Right cardiac atrium (tissue), 5 donors: Measurements from ENCODE around the gene ULK4. TPM values are rescaled to one million over a fixed set of nuclear protein-coding genes. Genes with fewer than 3 reads are reported as not detected.
"Not testable (repeated sequence)": the region's sequence is repeated elsewhere in the genome, so short reads cannot be mapped to it uniquely, and the experiment has no call there.

Experiments
- ATAC-seq, 2 donors: fragments of 200-7000 bp; cut with Tn5 transposase; one replicate each; pipeline versions ENCODE4 v1.8.0 to v1.9.1; 2020; ENCODE audit warnings: moderate library complexity in 2 of 2, mild to moderate bottlenecking in 1 of 2
- DNase-seq, 3 donors: peaks; one replicate each; pipeline ENCODE4 v3.0.0-alpha.2; 2020
- H3K27ac ChIP-seq: one replicate; pipeline ENCODE4 v1.5.1; 2013; ENCODE audit warnings: mild to moderate bottlenecking, low read length, control low read depth, moderate library complexity
- H3K27me3 ChIP-seq: one replicate; pipeline ENCODE4 v1.6.1; 2013; ENCODE audit not compliant: control insufficient read depth, insufficient read depth
- H3K4me1 ChIP-seq: one replicate; pipeline ENCODE4 v1.6.1; 2013; ENCODE audit warnings: low read length; ENCODE audit not compliant: control insufficient read depth, insufficient read depth
- H3K4me3 ChIP-seq: one replicate; pipeline ENCODE4 v1.5.1; 2013; ENCODE audit warnings: low read length, control low read depth
- H3K9me3 ChIP-seq: one replicate; pipeline ENCODE4 v1.6.1; 2013; ENCODE audit warnings: low read length; ENCODE audit not compliant: control insufficient read depth
- WGBS: extraction: QIAGEN DNeasy Blood & Tissue Kit; methylation state at CpG from one replicate; pipeline ENCODE4 v1.1.7; 2013; 5-methylcytosine and 5-hydroxymethylcytosine counted together
- intact Hi-C, 4 donors: fragments of 100-400 bp; cut with DNase I; formaldehyde crosslinking; loops; one replicate each; pipeline versions ENCODE4 v1.11.0 to v1.14.0; 2022 to 2023
- polyA plus RNA-seq: library from polyadenylated mRNA; stranded (reverse); fragments of 200-250 nt; gene quantifications from one replicate; pipeline ENCODE4 v1.2.3, GENCODE V29; 2013
- total RNA-seq, 4 donors: library from RNA; stranded (reverse); fragmentation: NEBNext Ultra II Directional; extraction: Animal tissue kit (Norgen Biotek cat#: 25700); gene quantifications; one replicate each; pipeline ENCODE4 v1.2.1, GENCODE V29; 2021
- donor health status: healthy with polysubstance abuse.
- donor health status: DM: no; HTN: yes; CAD: no.
- donor health status: DM: no; HTN: no; CAD: no.
- donor health status: DM: no; HTN: yes; CAD: no; lungs with severe emphysema.
- donor health status: DM: yes; HTN: yes; CAD: no.

ULK4 gene
- total and polyA plus RNA-seq, 5 donors: 13.8 to 22.4 (median 18.0) TPM

DNA sequence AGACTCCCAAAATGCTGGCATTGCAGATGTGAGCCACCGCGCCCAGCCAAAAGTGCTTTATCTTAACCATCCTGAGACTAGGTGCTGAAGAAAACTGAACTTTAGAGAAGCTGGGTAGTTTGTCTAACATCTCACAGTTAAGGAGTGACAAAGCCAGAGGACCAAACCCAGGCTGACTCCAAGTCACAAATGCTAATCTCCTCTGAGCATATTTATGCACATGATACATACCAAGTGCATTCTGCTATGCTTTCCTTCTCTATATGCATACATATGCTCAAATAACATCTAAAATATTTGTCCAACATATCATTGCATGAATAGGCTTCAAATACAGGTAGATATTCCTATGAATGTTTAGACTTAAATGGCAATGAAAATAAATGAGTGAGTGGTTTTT lies 505.7 kb downstream of the ULK4 start:
- H3K27me3 ChIP-seq: no peaks in the 10 kb centered on the region
- 97% methylated on average over 2 of the region's 2 CpGs for WGBS
- H3K4me3 ChIP-seq: no peak overlapping the region
- no peaks in the 10 kb centered on the region for H3K4me1 ChIP-seq
- intact Hi-C loops: no loop called here
- H3K9me3 ChIP-seq: no peaks in the 10 kb centered on the region
- no peak for DNase-seq
- H3K27ac ChIP-seq: no peak overlapping the region
- ATAC-seq: no peak

GRCh38 chr3:41453618-41454017 lies 508.3 kb downstream of the ULK4 start:
- not testable (repeated sequence) for ATAC-seq

DNA sequence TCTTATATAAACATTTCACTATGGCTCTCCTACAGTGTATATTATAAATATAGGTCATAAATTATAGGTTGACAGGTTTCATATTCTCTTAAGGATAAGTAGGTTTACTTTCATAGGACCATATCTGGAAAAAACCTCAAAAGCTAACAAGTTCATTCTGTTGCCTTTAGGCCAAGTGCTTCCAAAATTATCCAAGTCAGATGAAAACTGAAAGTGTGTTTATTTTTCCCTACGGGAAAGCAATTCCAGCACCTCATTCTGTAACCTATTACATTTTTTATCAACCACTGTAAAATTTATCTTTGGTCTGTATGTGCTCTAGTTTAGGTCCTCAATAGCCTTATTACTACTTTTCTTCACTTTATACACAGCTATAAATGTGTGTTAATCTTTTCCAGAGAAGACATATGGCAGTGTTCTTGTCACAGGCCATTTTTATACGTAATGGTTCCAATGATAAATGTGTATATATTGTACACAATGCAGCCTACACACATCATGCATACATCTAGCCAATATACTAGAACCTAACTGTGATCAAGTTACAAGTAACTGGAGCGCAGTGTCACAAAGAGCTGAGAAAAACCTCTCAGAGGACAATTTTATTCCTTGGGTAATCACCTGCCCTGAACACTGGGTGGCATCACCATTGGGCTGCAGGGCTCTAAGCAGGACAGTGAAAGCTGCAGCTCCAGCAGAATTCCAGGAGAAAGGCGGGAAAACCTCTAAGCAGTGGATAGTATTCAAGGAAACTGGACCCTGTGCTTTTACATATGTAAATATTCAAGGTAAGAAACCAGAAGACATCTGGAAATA lies 511.3 kb downstream of the ULK4 start:
- H3K27me3 ChIP-seq: no peaks in the 10 kb centered on the region
- H3K27ac ChIP-seq: no peak overlapping the region
- no peaks in the 10 kb centered on the region for H3K4me1 ChIP-seq
- no peaks in the 10 kb centered on the region for H3K9me3 ChIP-seq
- intact Hi-C loops: no loop called here
- WGBS: 90% methylated on average over 4 of the region's 4 CpGs
- no peak for ATAC-seq
- no peak for DNase-seq
- no peak overlapping the region for H3K4me3 ChIP-seq

More at GRCh38 chr3:41453618-41454017, 508.3 kb downstream of the ULK4 start:
- H3K4me1 ChIP-seq, intact Hi-C loops, H3K27ac ChIP-seq, H3K4me3 ChIP-seq, H3K27me3 ChIP-seq, H3K9me3 ChIP-seq, DNase-seq: not testable (repeated sequence)
- 97% methylated on average over 1 of the region's 1 CpG for WGBS

DNA sequence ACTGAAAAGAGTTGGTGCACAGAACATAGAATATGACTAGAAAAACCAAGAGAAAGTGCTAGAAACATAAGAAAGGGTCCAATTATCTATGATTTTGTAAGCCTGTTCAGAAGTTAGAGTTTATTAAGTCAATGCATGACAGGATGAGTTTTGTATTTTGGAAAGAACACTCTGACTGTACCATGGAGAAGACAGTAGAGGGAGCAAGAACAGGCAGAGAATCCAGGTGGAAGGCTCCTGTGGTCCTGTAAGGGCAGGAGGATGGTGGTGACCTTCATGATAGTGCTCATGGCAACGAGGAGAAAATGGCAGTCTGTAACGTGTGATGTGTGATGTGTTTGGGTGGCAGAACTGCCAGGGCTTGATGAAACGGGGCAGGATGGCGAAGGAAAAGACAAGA lies 513.5 kb downstream of the ULK4 start:
- intact Hi-C loops: no loop called here
- no peak for ATAC-seq
- WGBS: 68% methylated on average over 4 of the region's 4 CpGs

DNA sequence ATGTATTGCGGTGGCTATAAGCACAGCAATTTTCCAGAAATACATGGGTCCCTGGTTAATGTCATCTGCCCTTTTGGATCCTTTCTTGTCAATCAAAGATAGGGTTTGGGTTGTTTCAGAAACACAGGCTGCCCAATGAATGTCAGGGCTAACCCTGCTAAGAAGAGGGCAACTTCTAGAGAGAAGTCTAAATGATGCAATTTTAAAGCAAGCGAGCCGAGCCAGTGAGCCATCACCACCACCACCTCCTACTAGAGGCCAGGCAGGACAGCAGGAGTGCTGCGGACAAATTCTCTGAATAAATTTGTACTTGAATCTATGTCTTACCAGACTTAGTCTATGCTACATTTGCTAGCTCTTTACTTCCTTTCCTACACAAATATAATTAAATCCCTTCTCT lies 514.2 kb downstream of the ULK4 start:
- Histone ChIP-seq H3K4me1 (no peaks in the 10 kb centered on the region), H3K27ac (no peak overlapping the region), H3K9me3 (no peaks in the 10 kb centered on the region), H3K27me3 (no peaks in the 10 kb centered on the region), H3K4me3 (no peak overlapping the region)
- ATAC-seq: no peak
- intact Hi-C loops: no loop called here
- WGBS: 98% methylated on average over 4 of the region's 4 CpGs
- DNase-seq: no peak

More for the DNA sequence above, 513.5 kb downstream of the ULK4 start:
- Histone ChIP-seq H3K27ac (no peak overlapping the region), H3K27me3 (no peaks in the 10 kb centered on the region), H3K4me3 (no peak overlapping the region), H3K4me1 (no peaks in the 10 kb centered on the region), H3K9me3 (no peaks in the 10 kb centered on the region)
- DNase-seq: no peak

- H3K27me3 ChIP-seq, H3K9me3 ChIP-seq, intact Hi-C loops, DNase-seq, H3K4me3 ChIP-seq, H3K27ac ChIP-seq, ATAC-seq, H3K4me1 ChIP-seq: not testable (repeated sequence)
- 100% methylated on average over 2 of the region's 3 CpGs for WGBS
These were observed 515.6 kb downstream of the ULK4 start for GRCh38 chr3:41446316-41446715.

DNA sequence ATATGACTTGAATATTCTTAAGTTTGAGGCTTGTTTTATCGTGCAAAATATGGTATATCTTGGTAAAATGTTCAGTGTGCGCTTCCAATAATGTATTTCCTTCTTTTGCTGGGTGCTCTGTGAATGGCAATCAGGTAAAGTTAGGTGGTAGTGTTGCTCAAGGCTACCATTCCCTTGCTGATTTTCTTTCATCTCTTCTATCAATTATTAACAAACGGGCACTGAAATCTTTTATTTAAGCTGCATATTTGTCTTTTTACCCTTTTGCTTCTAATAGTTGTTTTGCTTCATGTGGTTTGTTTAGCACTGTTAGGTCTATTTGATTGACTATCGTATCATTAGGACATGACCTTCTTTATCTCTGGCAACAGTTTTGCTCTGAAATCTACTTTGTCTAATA lies 520.3 kb downstream of the ULK4 start:
- 93% methylated on average over 4 of the region's 4 CpGs for WGBS
- intact Hi-C loops: no loop called here
- ATAC-seq: no peak

DNA sequence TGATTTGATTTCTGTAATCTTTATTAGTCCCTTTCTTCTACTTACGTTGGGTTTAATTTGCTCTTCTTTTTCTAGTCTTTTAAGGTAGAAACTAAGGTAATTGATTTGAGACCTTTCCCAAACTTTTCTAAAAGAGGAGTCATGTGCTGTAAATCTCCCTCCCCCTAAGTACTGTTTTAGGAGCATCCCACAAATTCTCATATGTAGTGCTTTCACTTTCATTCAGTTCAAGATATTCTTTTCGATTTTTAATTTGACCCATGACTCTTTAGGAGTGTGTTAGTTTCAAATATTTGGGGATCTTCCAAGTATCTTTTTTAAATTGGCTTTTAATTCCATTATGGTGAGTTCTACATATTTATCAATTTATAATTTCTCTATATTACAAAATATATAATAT lies 520.8 kb downstream of the ULK4 start:
- Histone ChIP-seq H3K4me1 (no peaks in the 10 kb centered on the region), H3K4me3 (no peak overlapping the region), H3K9me3 (no peaks in the 10 kb centered on the region), H3K27ac (no peak overlapping the region), H3K27me3 (no peaks in the 10 kb centered on the region)
- intact Hi-C loops: no loop called here
- ATAC-seq: no peak
- DNase-seq: no peak
- WGBS: 93% methylated on average over 2 of the region's 2 CpGs

More for the DNA sequence above, 520.3 kb downstream of the ULK4 start:
- no peaks in the 10 kb centered on the region for H3K9me3 ChIP-seq
- no peak overlapping the region for H3K27ac ChIP-seq
- no peak overlapping the region for H3K4me3 ChIP-seq
- no peaks in the 10 kb centered on the region for H3K27me3 ChIP-seq
- DNase-seq: no peak
- H3K4me1 ChIP-seq: no peaks in the 10 kb centered on the region

DNA sequence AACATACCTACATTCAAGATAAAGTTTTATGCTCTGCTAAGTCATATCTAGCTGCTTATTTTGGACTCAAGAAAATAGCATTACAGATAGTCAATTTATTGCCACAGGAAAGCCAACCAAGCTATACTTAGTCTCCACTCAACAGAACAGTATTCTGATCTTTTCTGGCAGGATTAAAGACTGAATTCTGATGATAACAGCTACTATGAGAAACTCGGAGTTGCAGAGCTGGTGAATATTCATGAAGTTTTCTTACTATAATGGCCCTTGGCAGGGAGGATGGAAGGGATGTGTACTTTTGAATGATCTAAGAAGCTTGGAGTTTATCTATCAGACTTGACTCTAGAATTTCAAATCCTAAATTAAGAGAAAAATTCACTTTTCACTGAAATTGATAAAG lies 524.9 kb downstream of the ULK4 start:
- Histone ChIP-seq H3K4me3 (no peak overlapping the region), H3K9me3 (no peaks in the 10 kb centered on the region), H3K27me3 (no peaks in the 10 kb centered on the region), H3K27ac (no peak overlapping the region), H3K4me1 (no peaks in the 10 kb centered on the region)
- intact Hi-C loops: no loop called here
- DNase-seq (no peak), ATAC-seq (no peak)
- WGBS: 28% methylated on average over 1 of the region's 1 CpG

GRCh38 chr3:41434781-41435180 lies 527.1 kb downstream of the ULK4 start:
- WGBS: 84% methylated on average over 2 of the region's 2 CpGs
- Histone ChIP-seq H3K4me3 (no peak overlapping the region), H3K9me3 (no peaks in the 10 kb centered on the region), H3K27me3 (no peaks in the 10 kb centered on the region), H3K27ac (no peak overlapping the region), H3K4me1 (no peaks in the 10 kb centered on the region)
- intact Hi-C loops: no loop called here
- DNase-seq (no peak), ATAC-seq (no peak)

GRCh38 chr3:41431386-41431785 lies 530.5 kb downstream of the ULK4 start:
- intact Hi-C loops: no loop called here

More at GRCh38 chr3:41431386-41431785, 530.5 kb downstream of the ULK4 start:
- no peak overlapping the region for H3K27ac ChIP-seq
- ATAC-seq (no peak), DNase-seq (no peak)
- WGBS: 90% methylated on average over 4 of the region's 4 CpGs
- no peak overlapping the region for H3K4me3 ChIP-seq
- H3K4me1 ChIP-seq: no peaks in the 10 kb centered on the region
- no peaks in the 10 kb centered on the region for H3K9me3 ChIP-seq
- no peaks in the 10 kb centered on the region for H3K27me3 ChIP-seq
